Upper lobe of left lung (tissue), 4 donors: Measurements from ENCODE around the gene LAYN.

ENCODE experiments used
- CTCF ChIP-seq, 6 experiments: fragments of 450-650 bp in 4 of 6; fragments of 200-600 bp in 2 of 6; sonication (generic) in 2 of 6; IDR thresholded peaks; one replicate each; pipeline ENCODE4 v1.5.1; 2016 to 2019; ENCODE audit warnings: antibody characterized with exemption in 6 of 6
- EP300 ChIP-seq, 4 donors: sonication (generic); formaldehyde crosslinking; IDR thresholded peaks; one replicate each; pipeline ENCODE4 v1.5.1; 2017; ENCODE audit warnings: antibody characterized with exemption in 4 of 4, control low read depth in 2 of 4
- POLR2A ChIP-seq, 4 donors: fragments of 450-650 bp; IDR thresholded peaks; one replicate each; pipeline ENCODE4 v1.5.1; 2016 to 2017; ENCODE audit warnings: antibody characterized with exemption in 4 of 4, mild to moderate bottlenecking in 2 of 4
- POLR2AphosphoS5 ChIP-seq, 2 donors: sonication (generic); formaldehyde crosslinking; IDR thresholded peaks; one replicate each; pipeline ENCODE4 v1.5.1; 2017; ENCODE audit warnings: antibody characterized with exemption in 2 of 2

DNA sequence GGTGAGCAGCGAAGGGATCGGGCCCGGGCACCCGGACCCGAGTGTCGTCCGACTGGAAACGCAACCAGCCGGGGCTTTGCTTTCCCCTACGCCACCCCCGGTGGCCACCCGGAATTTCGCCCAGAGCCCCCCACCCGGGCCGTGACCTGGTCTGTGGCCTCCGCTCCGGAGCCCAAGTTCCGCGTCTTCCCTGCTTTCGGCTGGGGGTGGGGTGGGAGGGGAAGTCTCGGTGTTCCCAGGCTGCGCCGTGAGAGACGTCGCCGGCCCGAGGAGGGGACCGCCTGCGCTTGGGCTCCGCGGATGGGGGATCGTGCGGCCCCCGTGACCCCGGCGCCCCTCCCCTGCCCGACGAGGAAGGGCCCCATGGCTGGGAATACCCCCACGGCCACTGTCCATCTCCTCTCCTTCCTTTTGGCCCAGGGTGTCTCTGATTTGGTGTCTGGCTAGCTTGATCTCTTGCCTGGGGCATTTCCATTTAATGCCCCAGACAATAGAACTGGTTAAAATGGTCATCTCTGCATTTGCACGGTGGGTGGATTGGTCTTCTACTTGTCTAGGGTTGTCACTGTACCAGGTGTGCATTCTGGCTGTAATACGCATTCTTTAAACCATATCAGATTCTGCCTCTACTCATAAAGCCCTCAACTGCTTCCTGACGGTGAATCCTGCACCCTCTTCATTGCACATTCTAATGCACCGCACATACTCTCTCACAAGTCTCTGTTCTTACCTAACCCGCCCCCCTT, 62.5 kb downstream of the LAYN start:
- no peak for TF ChIP-seq CTCF (IDR thresholded peaks at IDR 0.05)
- no peak for TF ChIP-seq EP300 (IDR thresholded peaks at IDR 0.05)
- TF ChIP-seq POLR2A (IDR thresholded peaks at IDR 0.05), result no peak
- TF ChIP-seq POLR2AphosphoS5 (IDR thresholded peaks at IDR 0.05), result no peak
